Posterior vena cava (tissue), 2 donors: ENCODE measurements around the gene FUT6. TPM values are rescaled to one million over a fixed set of nuclear protein-coding genes. Genes with fewer than 3 reads are reported as not detected.
"Not testable (repeated sequence)": the region's sequence is repeated elsewhere in the genome, so short reads cannot be mapped to it uniquely, and the experiment has no call there.

Experiments used
- DNase-seq: peaks from one replicate; pipeline ENCODE4 v3.0.0-alpha.2; 2020; ENCODE audit warnings: low spot score
- intact Hi-C, 2 donors: fragments of 100-400 bp; cut with DNase I; formaldehyde crosslinking; loops; one replicate each; pipeline versions ENCODE4 v1.14.1 to v1.14.2; 2022 to 2023
- total RNA-seq, 2 donors: library from RNA; stranded (reverse); fragmentation: NEBNext Ultra II Directional; extraction: Animal tissue kit (Norgen Biotek cat#: 25700); gene quantifications; one replicate each; pipeline ENCODE4 v1.2.1, GENCODE V29; 2021
- donor health status: DM: yes; HTN: yes; CAD: no.
- donor health status: DM: yes; HTN: yes; CAD: no.

The FUT6 gene
- total RNA-seq, 2 donors from 2014 or later, result not detected

GRCh38 chr19:5792224-5792623, 47.3 kb downstream of the FUT6 start:
- DNase-seq, result no peak
- intact Hi-C loops, result no loop called here

GRCh38 chr19:5790559-5791520, 48.7 kb downstream of the FUT6 start, which contains the start of gene DUS3L:
Gene DUS3L (minus strand): TSS chr19:5791163. CDS start chr19:5791141, 22 bp downstream.
- intact Hi-C loops, result no loop called here
- DNase-seq, result peak; percentile 99

DNA sequence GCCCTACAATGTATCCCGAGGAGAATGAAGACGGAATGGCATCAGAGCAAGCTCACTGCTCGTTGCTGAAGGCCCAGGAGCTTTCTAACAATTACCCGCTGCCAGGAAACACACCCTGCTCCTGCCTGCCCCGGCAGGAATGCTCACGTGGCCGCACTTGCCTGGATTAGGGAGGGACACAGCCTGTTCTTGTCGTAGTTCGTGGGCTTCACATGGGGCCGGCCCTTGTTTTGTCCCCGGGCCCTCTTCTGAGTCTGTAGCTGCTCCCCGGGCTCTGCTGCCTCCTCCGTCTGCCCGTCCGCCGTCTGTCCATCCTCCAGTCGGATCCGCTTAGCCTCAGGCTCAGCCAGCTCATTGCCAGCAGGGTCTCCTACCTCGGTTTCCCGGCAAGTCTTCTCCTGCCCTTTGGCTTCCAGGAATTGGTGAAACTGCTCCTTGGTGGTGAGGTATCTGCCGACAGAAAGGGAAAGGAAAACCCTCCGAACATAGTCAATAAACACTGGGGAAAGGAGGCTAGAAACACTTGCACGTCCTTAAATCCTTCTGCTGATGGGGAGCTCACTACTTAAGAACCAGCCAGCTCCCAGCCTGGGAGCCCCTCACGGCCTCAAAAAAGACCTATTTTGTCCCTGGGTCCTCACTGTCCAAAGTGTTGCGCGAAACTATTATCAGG, 49.5 kb downstream of the FUT6 start:
- no peak for DNase-seq
- intact Hi-C loops, result no loop called here

- intact Hi-C loops, result no loop called here
Observed at GRCh38 chr19:5789351-5789761, 50.1 kb downstream of the FUT6 start.

GRCh38 chr19:5788422-5788821, 51.1 kb downstream of the FUT6 start:
- intact Hi-C loops, result no loop called here
- DNase-seq, result no peak

More at GRCh38 chr19:5789351-5789761, 50.1 kb downstream of the FUT6 start:
- no peak for DNase-seq

DNA sequence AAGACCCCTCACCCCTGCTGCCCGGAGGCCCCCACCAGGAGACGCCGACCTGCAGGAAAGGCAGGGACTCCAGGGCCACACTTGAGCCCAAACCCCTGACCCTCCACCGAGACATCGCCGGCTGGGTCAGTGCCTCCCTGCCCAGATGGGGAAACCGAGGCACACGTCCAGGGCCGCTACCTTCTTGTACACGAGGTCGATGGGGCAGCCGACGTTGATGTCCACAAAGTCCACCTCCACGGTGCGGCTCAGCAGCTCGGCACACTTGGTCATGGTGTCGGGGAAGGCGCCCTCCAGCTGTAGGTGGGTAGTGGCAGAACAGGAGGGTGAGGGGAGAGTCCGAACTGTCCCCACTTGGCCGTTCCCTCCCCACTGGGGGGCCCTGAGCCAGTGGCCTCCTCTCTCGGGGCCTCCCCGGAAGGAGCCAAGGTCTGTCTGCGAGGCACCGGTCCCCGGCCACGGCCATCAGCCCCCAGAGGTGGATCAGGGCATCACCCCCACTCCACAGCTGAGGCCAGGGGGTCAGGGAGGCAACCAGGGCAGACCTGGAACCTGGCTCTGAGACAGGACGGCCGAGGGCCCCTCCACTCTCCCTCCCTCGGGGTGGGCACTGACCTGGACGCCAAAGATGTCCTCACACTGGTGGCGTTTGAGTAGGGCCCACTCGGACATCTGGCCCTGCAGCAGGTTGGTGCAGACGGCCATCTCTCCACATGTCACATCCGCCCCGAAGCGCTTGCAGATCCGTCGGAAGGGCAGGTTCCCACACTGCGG, 51.9 kb downstream of the FUT6 start:
- no peak for DNase-seq
- intact Hi-C loops, result no loop called here

GRCh38 chr19:5786593-5787408, 52.7 kb downstream of the FUT6 start:
- no peak for DNase-seq
- intact Hi-C loops, result no loop called here

- intact Hi-C loops, result no loop called here
- no peak for DNase-seq
Observed at GRCh38 chr19:5785423-5785822, 54.1 kb downstream of the FUT6 start.

DNA sequence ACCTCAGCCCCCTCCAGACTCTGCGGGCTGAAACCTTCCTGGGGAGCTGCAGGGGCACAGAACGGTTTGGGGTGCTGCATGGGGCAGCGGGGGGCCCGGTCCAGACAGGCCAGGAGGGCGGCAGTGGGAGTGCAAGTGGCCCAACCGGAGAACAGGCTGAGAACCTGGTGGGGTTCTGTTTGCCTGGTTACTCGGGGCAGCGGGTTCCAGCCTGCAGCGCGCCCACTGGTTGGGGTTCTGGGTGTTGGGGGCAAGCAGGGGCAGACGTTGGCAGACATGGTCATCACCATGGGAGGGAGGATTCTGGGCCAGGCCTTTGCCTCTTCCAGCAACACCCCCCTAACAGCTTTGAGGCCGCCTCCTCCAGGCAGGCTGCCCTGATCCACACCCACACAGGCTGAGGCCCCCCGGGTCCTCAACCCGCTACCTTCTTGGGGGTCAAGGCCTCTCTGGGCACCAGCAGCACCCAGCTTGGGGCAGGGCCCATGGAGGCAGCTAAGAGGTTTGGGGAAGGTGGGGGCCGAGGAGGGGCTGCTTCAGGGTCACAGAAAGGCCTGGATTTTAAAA, 54.8 kb downstream of the FUT6 start, which contains the start of gene PRR22:
TSS of gene PRR22 (minus strand) at position 166 of the 567 bp plus-strand sequence. CDS start at position 80, 86 bp downstream.
- intact Hi-C loops, result no loop called here
- DNase-seq, result no peak

GRCh38 chr19:5782945-5783919, 56.3 kb downstream of the FUT6 start:
- no peak for DNase-seq

DNA sequence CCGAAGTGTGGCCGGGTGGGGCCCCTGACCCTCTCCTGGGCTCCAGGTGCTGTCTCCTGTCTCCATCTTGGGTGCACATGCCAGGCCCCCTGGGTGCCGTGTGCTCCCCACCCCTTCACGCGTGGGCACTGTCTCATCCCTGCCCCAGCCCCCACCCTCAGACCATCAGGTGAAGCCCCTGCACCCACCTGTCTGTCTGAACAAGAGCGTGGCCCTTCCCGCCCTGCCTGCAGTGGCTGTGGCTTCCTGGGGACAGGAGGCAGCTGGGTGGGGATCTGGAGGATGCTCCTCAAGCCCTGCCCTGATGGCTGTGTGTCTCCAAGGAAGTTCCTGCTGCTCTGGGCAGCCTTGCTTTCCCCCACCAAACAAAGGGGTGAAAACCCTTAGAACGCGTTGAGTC, 57.2 kb downstream of the FUT6 start:
- intact Hi-C loops, result no loop called here
- DNase-seq, result no peak

More at GRCh38 chr19:5782945-5783919, 56.3 kb downstream of the FUT6 start:
- intact Hi-C loops, result no loop called here

GRCh38 chr19:5780916-5781315, 58.6 kb downstream of the FUT6 start:
- DNase-seq, result not testable (repeated sequence)

More at GRCh38 chr19:5780916-5781315, 58.6 kb downstream of the FUT6 start:
- intact Hi-C loops, result not testable (repeated sequence)

Other genes starting within 250 kb of the FUT6 start
- 10 to 100 TPM; 50.9 to 57.3 TPM for gene SAFB2, start 216.9 kb downstream of the FUT6 start, total RNA-seq
- 10 to 100 TPM; 49.4 to 50.5 TPM for gene SAFB, start 216.6 kb downstream of the FUT6 start, total RNA-seq
- 10 to 100 TPM; 54.1 to 54.4 TPM for gene MICOS13, start 159.2 kb downstream of the FUT6 start, total RNA-seq
- gene HSD11B1L, start 158.7 kb downstream of the FUT6 start, total RNA-seq, result 1 to 10 TPM; 3.8 to 4.0 TPM
- 100 to 1,000 TPM; 525 to 575 TPM for gene RPL36, start 149.4 kb downstream of the FUT6 start, total RNA-seq
- gene LONP1, start 119.6 kb downstream of the FUT6 start, total RNA-seq, result 10 to 100 TPM; 34.8 to 40.4 TPM
- not detected for gene CATSPERD, start 119.1 kb downstream of the FUT6 start, total RNA-seq
- gene PRR22, start 55.0 kb downstream of the FUT6 start, total RNA-seq, result 1 to 10 TPM in 1 of 2 donors, under 1 TPM in 1; 1.00 to 2.2 TPM
- 10 to 100 TPM; 19.1 to 27.6 TPM for gene DUS3L, start 48.5 kb downstream of the FUT6 start, total RNA-seq
- under 1 TPM in 1 of 2 donors, not detected in 1; 0.52 TPM for gene NRTN, start 34.6 kb downstream of the FUT6 start, total RNA-seq
- not detected for gene FUT3, start 11.7 kb upstream of the FUT6 start, total RNA-seq
- gene FUT5, start 30.8 kb upstream of the FUT6 start, total RNA-seq, result not detected
- 100 to 1,000 TPM; 161 to 193 TPM for gene NDUFA11, start 64.1 kb upstream of the FUT6 start, total RNA-seq
- 1 to 10 TPM; 2.4 to 5.0 TPM for gene VMAC, start 65.2 kb upstream of the FUT6 start, total RNA-seq
- gene CAPS, start 74.6 kb upstream of the FUT6 start, total RNA-seq, result 1 to 10 TPM; 3.8 to 8.5 TPM
- 10 to 100 TPM; 48.3 to 55.4 TPM for gene RANBP3, start 138.4 kb upstream of the FUT6 start, total RNA-seq